Cardiac fibroblast (primary cell): ENCODE measurements around the gene EEIG1.

ENCODE experiments used
- DNase-seq, 2 donors: peaks; one replicate each; pipeline versions ENCODE4 v3.0.0 to v3.0.0-alpha.2; 2010; ENCODE audit warnings: low read depth in 2 of 2
- H3K4me3 ChIP-seq, 2 donors: replicated peaks in 1 of 2; 1 replicate in 1 of 2; 2 replicates in 1 of 2; pipeline ENCODE4 v1.5.1; 2011; ENCODE audit warnings: low read depth in 2 of 2, low read length in 2 of 2, mild to moderate bottlenecking in 2 of 2, moderate library complexity in 1 of 2
- CTCF ChIP-seq: IDR thresholded peaks from one replicate; pipeline ENCODE4 v1.5.1; 2011; ENCODE audit warnings: low read depth, mild to moderate bottlenecking, low read length, inconsistent platforms

The EEIG1 gene

GRCh38 chr9:127946728-127947127 lies 34.1 kb downstream of the EEIG1 start:
- no peak for TF ChIP-seq CTCF

GRCh38 chr9:127945942-127946341 lies 34.8 kb downstream of the EEIG1 start:
- H3K4me3 ChIP-seq = no peak overlapping the region
- no peak for TF ChIP-seq CTCF
- DNase-seq = no peak

More at GRCh38 chr9:127946728-127947127, 34.1 kb downstream of the EEIG1 start:
- DNase-seq = no peak
- no peak overlapping the region for H3K4me3 ChIP-seq

- H3K4me3 ChIP-seq = no peak overlapping the region
- TF ChIP-seq CTCF = no peak
- DNase-seq = no peak
These were observed 35.5 kb downstream of the EEIG1 start for GRCh38 chr9:127945338-127945737.

GRCh38 chr9:127944586-127945218 lies 36.1 kb downstream of the EEIG1 start:
- no peak overlapping the region for H3K4me3 ChIP-seq
- no peak for TF ChIP-seq CTCF
- no peak for DNase-seq

GRCh38 chr9:127943731-127944144 lies 37.1 kb downstream of the EEIG1 start:
- no peak overlapping the region for H3K4me3 ChIP-seq
- TF ChIP-seq CTCF = peak; percentile 97
- peak; percentile 81 to 82 for DNase-seq

- H3K4me3 ChIP-seq = no peak overlapping the region
- DNase-seq = no peak
- no peak for TF ChIP-seq CTCF
These were observed 37.7 kb downstream of the EEIG1 start for GRCh38 chr9:127943011-127943662.
